Measurements from ENCODE around the gene CEP131.

- no peak for TF ChIP-seq POLR2AphosphoS5 (IDR thresholded peaks at IDR 0.05; ENCODE audit: low read depth, low read length)
- no peak for TF ChIP-seq REST (IDR thresholded peaks at IDR 0.05; ENCODE audit: insufficient read depth in 1 of 2, low read depth in 2 of 2, low read length in 2 of 2)
- TF ChIP-seq TAF1 (IDR thresholded peaks at IDR 0.05; ENCODE audit: borderline replicate concordance, insufficient read depth, low read length), result no peak
- TF ChIP-seq SIN3A (IDR thresholded peaks at IDR 0.05; ENCODE audit: borderline replicate concordance, insufficient read depth, low read length), result no peak
Observed at GRCh38 chr17:81170727-81171494, 51.9 kb downstream of the CEP131 start.

Measured in PFSK-1 (cell line).